H9 (cell line): Measurements from ENCODE around the gene KTN1. TPM values are rescaled to one million over a fixed set of nuclear protein-coding genes. Genes with fewer than 3 reads are reported as not detected.

Source experiments
- DNase-seq: peaks from one replicate; pipeline ENCODE4 v3.0.0-alpha.2; 2017
- H2AFZ ChIP-seq: one replicate; pipeline ENCODE4 v1.6.1; 2013; ENCODE audit warnings: mild to moderate bottlenecking, low read length, control low read depth, moderate library complexity
- H2AK5ac ChIP-seq: 2 replicates; pipeline ENCODE4 v1.6.1; 2013; ENCODE audit warnings: low read length, control low read depth, mixed read lengths; ENCODE audit not compliant: insufficient read length
- H2BK120ac ChIP-seq: one replicate; pipeline ENCODE4 v1.6.1; 2013; ENCODE audit warnings: low read depth, mild to moderate bottlenecking, low read length, control low read depth, inconsistent platforms; ENCODE audit not compliant: poor library complexity, severe bottlenecking
- H2BK12ac ChIP-seq: 2 replicates; pipeline ENCODE4 v1.6.1; 2013; ENCODE audit warnings: low read length, control low read depth, mixed read lengths, low read depth; ENCODE audit not compliant: insufficient read length
- H2BK15ac ChIP-seq: 2 replicates; pipeline ENCODE4 v1.6.1; 2013; ENCODE audit warnings: low read depth, low read length, control low read depth
- H2BK20ac ChIP-seq: one replicate; pipeline ENCODE4 v1.6.1; 2013; ENCODE audit warnings: low read depth, mild to moderate bottlenecking, low read length, control low read depth, inconsistent platforms; ENCODE audit not compliant: poor library complexity, severe bottlenecking
- H2BK5ac ChIP-seq: 2 replicates; pipeline ENCODE4 v1.6.1; 2013; ENCODE audit warnings: low read length, control low read depth, mixed read lengths; ENCODE audit not compliant: insufficient read length
- H3K14ac ChIP-seq: 2 replicates; pipeline ENCODE4 v1.6.1; 2013; ENCODE audit warnings: low read length, control low read depth; ENCODE audit not compliant: insufficient read depth
- H3K18ac ChIP-seq: 2 replicates; pipeline ENCODE4 v1.6.1; 2013; ENCODE audit warnings: low read depth, mild to moderate bottlenecking, mixed read lengths, low read length, control low read depth; ENCODE audit not compliant: insufficient read length
- H3K23ac ChIP-seq: 2 replicates; pipeline ENCODE4 v1.6.1; 2013; ENCODE audit warnings: low read length, control low read depth, mixed read lengths, low read depth; ENCODE audit not compliant: insufficient read length
- H3K23me2 ChIP-seq: 2 replicates; pipeline ENCODE4 v1.6.1; 2013; ENCODE audit warnings: low read depth, mild to moderate bottlenecking, mixed read lengths, low read length, control low read depth; ENCODE audit not compliant: insufficient read length, poor library complexity, severe bottlenecking
- H3K27ac ChIP-seq: 2 replicates; pipeline ENCODE4 v1.5.1; 2013; ENCODE audit warnings: low read length, control low read depth, mixed read lengths, low read depth; ENCODE audit not compliant: insufficient read length
- H3K27me3 ChIP-seq: 2 replicates; pipeline ENCODE4 v1.6.1; 2013; ENCODE audit warnings: low read length, control low read depth, inconsistent platforms; ENCODE audit not compliant: insufficient read depth
- H3K4ac ChIP-seq: 2 replicates; pipeline ENCODE4 v1.6.1; 2013; ENCODE audit warnings: low read depth, mild to moderate bottlenecking, control low read depth, inconsistent platforms, low read length, moderate library complexity
- H3K4me1 ChIP-seq: 2 replicates; pipeline ENCODE4 v1.6.1; 2013; ENCODE audit warnings: low read length, control low read depth, inconsistent platforms; ENCODE audit not compliant: insufficient read depth
- H3K4me2 ChIP-seq: 2 replicates; pipeline ENCODE4 v1.6.1; 2013; ENCODE audit warnings: low read length, control low read depth, mixed read lengths; ENCODE audit not compliant: insufficient read length, insufficient read depth
- H3K56ac ChIP-seq: 2 replicates; pipeline ENCODE4 v1.6.1; 2013; ENCODE audit warnings: low read depth, mild to moderate bottlenecking, mixed read lengths, low read length, control low read depth; ENCODE audit not compliant: insufficient read length
- H3K79me1 ChIP-seq: 2 replicates; pipeline ENCODE4 v1.6.1; 2013; ENCODE audit warnings: low read depth, mild to moderate bottlenecking, moderate library complexity, low read length, control low read depth, inconsistent platforms; ENCODE audit not compliant: insufficient read depth, poor library complexity, severe bottlenecking
- H3K79me2 ChIP-seq: 2 replicates; pipeline ENCODE4 v1.6.1; 2013; ENCODE audit warnings: low read length, control low read depth, inconsistent platforms; ENCODE audit not compliant: insufficient read depth
- H3K9ac ChIP-seq: 2 replicates; pipeline ENCODE4 v1.6.1; 2013; ENCODE audit warnings: low read length, control low read depth, mixed read lengths; ENCODE audit not compliant: insufficient read length; ENCODE audit errors: extremely low read depth
- H3K9me3 ChIP-seq: one replicate; pipeline ENCODE4 v1.6.1; 2013; ENCODE audit warnings: low read depth, low read length, inconsistent platforms; ENCODE audit not compliant: control insufficient read depth
- H3T11ph ChIP-seq: one replicate; pipeline ENCODE4 v1.6.1; 2013; ENCODE audit warnings: mild to moderate bottlenecking, low read length, control low read depth, inconsistent platforms
- H4K20me1 ChIP-seq: one replicate; pipeline ENCODE4 v1.6.1; 2013; ENCODE audit not compliant: control insufficient read depth, insufficient read length, insufficient read depth
- H4K5ac ChIP-seq: 2 replicates; pipeline ENCODE4 v1.6.1; 2013; ENCODE audit warnings: low read depth, mild to moderate bottlenecking, mixed read lengths, low read length, control low read depth; ENCODE audit not compliant: insufficient read length
- H4K8ac ChIP-seq: replicated peaks from 2 replicates; pipeline ENCODE4 v1.6.1; 2013; ENCODE audit warnings: low read length, control low read depth, mixed read lengths, low read depth; ENCODE audit not compliant: insufficient read length
- H4K91ac ChIP-seq: 2 replicates; pipeline ENCODE4 v1.6.1; 2013; ENCODE audit warnings: low read depth, mild to moderate bottlenecking, moderate library complexity, mixed read lengths, low read length, control low read depth; ENCODE audit not compliant: insufficient read length
- H3K27ac Mint-ChIP-seq, 3 experiments: 2 replicates in 2 of 3; 3 replicates in 1 of 3; pipeline ENCODE4 v1.8.0; 2020 to 2021; ENCODE audit warnings: mixed read lengths in 3 of 3, mild to moderate bottlenecking in 1 of 3, moderate library complexity in 1 of 3
- H3K27me3 Mint-ChIP-seq: 2 replicates; pipeline ENCODE4 v1.8.0; 2021; ENCODE audit warnings: low read depth, mild to moderate bottlenecking, moderate library complexity, mixed read lengths
- H3K36me3 Mint-ChIP-seq, 3 experiments: 2 replicates in 2 of 3; 3 replicates in 1 of 3; pipeline ENCODE4 v1.8.0; 2020 to 2021; ENCODE audit warnings: low read depth in 3 of 3, mixed read lengths in 3 of 3; ENCODE audit not compliant: insufficient read depth in 1 of 3
- H3K4me1 Mint-ChIP-seq, 2 experiments: 2 replicates each; pipeline ENCODE4 v1.8.0; 2020; ENCODE audit warnings: mixed read lengths in 2 of 2
- H3K4me3 Mint-ChIP-seq, 2 experiments: 2 replicates in 1 of 2; 3 replicates in 1 of 2; pipeline ENCODE4 v1.8.0; 2020 to 2021; ENCODE audit warnings: mild to moderate bottlenecking in 2 of 2, mixed read lengths in 2 of 2, moderate library complexity in 1 of 2
- H3K9me3 Mint-ChIP-seq, 2 experiments: 2 replicates in 1 of 2; 3 replicates in 1 of 2; pipeline ENCODE4 v1.8.0; 2020; ENCODE audit warnings: mild to moderate bottlenecking in 2 of 2, mixed read lengths in 2 of 2, moderate library complexity in 1 of 2
- WGBS: extraction: QIAGEN DNeasy Blood & Tissue Kit; methylation state at CpG from one replicate; pipeline ENCODE4 v1.1.7; 2013; ENCODE audit warnings: missing lambda C conversion rate, low lambda C conversion rate, mixed read lengths; ENCODE audit not compliant: insufficient read length; ENCODE audit errors: extremely low coverage; 5-methylcytosine and 5-hydroxymethylcytosine counted together
- total RNA-seq: library from RNA; stranded (reverse); gene quantifications from 2 replicates; pipeline ENCODE4 v1.2.1, GENCODE V29; 2021
- TF ChIP-seq, protein P1 (sequence below): fragments of 200-600 bp; sonication (generic); conservative IDR thresholded peaks from 3 replicates; pipeline ENCODE4 v1.8.0; 2021; ENCODE audit warnings: antibody characterized with exemption, mild to moderate bottlenecking

KTN1 gene
- total RNA-seq, 1 experiment from 2014 or later, result 128 TPM

- Histone ChIP-seq H3K18ac (no peak overlapping the region), H2BK12ac (no peak overlapping the region), H4K5ac (no peak overlapping the region), H2AFZ (no peak overlapping the region), H2AK5ac (no peak overlapping the region), H3K56ac (no peak overlapping the region), H2BK5ac (no peak overlapping the region), H3K79me1 (peaks cover 6% of the 10 kb centered on the region), H3K4me2 (no peak overlapping the region), H4K20me1 (no peaks in the 10 kb centered on the region), H2BK120ac (no peak overlapping the region), H3T11ph (no peak overlapping the region), H3K27ac (no peak overlapping the region), H2BK20ac (no peak overlapping the region), H2BK15ac (no peak overlapping the region), H3K4ac (no peak overlapping the region), H3K27me3 (no peaks in the 10 kb centered on the region), H4K8ac (no peak overlapping the region), H3K79me2 (peaks cover 42% of the 10 kb centered on the region; the same call in 1 of the 2 replicates), H3K23ac (no peak overlapping the region), H4K91ac (no peak overlapping the region), H3K14ac (no peak overlapping the region), H3K9ac (no peak overlapping the region), H3K9me3 (no peaks in the 10 kb centered on the region), H3K4me1 (peaks cover 4% of the 10 kb centered on the region; the same call in 1 of the 2 replicates), H3K23me2 (no peaks in the 10 kb centered on the region)
- Mint-ChIP-seq H3K36me3 (no peaks in the 10 kb centered on the region), H3K4me3 (no peak overlapping the region), H3K27ac (no peak overlapping the region), H3K27me3 (no peaks in the 10 kb centered on the region), H3K9me3 (no peaks in the 10 kb centered on the region), H3K4me1 (peaks cover 29 to 38% of the 10 kb centered on the region in 2 experiments)
- TF ChIP-seq, protein P1, sequence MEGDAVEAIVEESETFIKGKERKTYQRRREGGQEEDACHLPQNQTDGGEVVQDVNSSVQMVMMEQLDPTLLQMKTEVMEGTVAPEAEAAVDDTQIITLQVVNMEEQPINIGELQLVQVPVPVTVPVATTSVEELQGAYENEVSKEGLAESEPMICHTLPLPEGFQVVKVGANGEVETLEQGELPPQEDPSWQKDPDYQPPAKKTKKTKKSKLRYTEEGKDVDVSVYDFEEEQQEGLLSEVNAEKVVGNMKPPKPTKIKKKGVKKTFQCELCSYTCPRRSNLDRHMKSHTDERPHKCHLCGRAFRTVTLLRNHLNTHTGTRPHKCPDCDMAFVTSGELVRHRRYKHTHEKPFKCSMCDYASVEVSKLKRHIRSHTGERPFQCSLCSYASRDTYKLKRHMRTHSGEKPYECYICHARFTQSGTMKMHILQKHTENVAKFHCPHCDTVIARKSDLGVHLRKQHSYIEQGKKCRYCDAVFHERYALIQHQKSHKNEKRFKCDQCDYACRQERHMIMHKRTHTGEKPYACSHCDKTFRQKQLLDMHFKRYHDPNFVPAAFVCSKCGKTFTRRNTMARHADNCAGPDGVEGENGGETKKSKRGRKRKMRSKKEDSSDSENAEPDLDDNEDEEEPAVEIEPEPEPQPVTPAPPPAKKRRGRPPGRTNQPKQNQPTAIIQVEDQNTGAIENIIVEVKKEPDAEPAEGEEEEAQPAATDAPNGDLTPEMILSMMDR, result no peak
- no peak for DNase-seq
- WGBS, result no CpG with 5 or more reads among the region's 2 CpGs
These were observed 6.4 kb downstream of the KTN1 start for GRCh38 chr14:55586411-55586810.
